K562 (cell line): ENCODE results near the gene CCR7. TPM values are rescaled to one million over a fixed set of nuclear protein-coding genes. Genes with fewer than 3 reads are reported as not detected.

Experiments used
- ATAC-seq: fragments of 200-7000 bp; cut with Tn5 transposase; 3 replicates; pipeline ENCODE4 v1.9.1; 2020; ENCODE audit warnings: moderate library complexity
- BruUV-seq: library from RNA; stranded (reverse); fragments of 400-500 nt; replicated peaks from 2 replicates; lab custom pipeline; 2021; lab: Mats Ljungman, UMichigan
- CTCF ChIA-PET: fragments of 300-600 bp; formaldehyde crosslinking; extraction: SDS; loops from one replicate; lab custom pipeline; 2021; ENCODE audit warnings: low intra/inter-chr PET ratio; lab: Yijun Ruan, JAX
- POLR2A ChIA-PET: fragments of 300-600, 350-650 bp; sonication (Branson Sonifier 250); formaldehyde crosslinking; extraction: SDS; loops from one replicate; lab custom pipeline; 2021; ENCODE audit warnings: antibody characterized with exemption, inconsistent platforms; lab: Yijun Ruan, JAX
- DNase-seq, 4 experiments: peaks; one replicate each; pipeline versions ENCODE4 v3.0.0 to v3.0.0-alpha.2; 2011 to 2018; ENCODE audit warnings: low spot score in 3 of 4, mixed read lengths in 3 of 4; ENCODE audit errors: extremely low read depth in 1 of 4
- FAIRE-seq: peaks from 2 replicates; lab custom pipeline; 2011; peaks lifted over from hg19 to GRCh38; lab: Jason Lieb, UNC
- H2AFZ ChIP-seq: 2 replicates; pipeline ENCODE4 v1.6.0; 2011; ENCODE audit warnings: low read depth, low read length, control low read depth, inconsistent platforms
- H3K27ac ChIP-seq: fragments of 200-600 bp; 3 replicates; pipeline ENCODE4 v1.8.0; 2011; ENCODE audit warnings: low read depth, mild to moderate bottlenecking, control low read depth, inconsistent platforms, low read length, moderate library complexity, mixed read lengths; ENCODE audit errors: extremely low read depth
- H3K27me3 ChIP-seq, 2 experiments: fragments of 300-600 bp in 1 of 2; 2 replicates in 1 of 2; 3 replicates in 1 of 2; pipeline versions ENCODE4 v1.6.0 to v1.8.0; 2011; ENCODE audit warnings: inconsistent platforms in 2 of 2, low read length in 2 of 2, mild to moderate bottlenecking in 1 of 2, mixed read lengths in 1 of 2, moderate library complexity in 1 of 2; ENCODE audit not compliant: control insufficient read depth in 2 of 2, insufficient read depth in 2 of 2
- H3K36me3 ChIP-seq: fragments of 300-600 bp; 3 replicates; pipeline ENCODE4 v1.8.0; 2011; ENCODE audit warnings: mild to moderate bottlenecking, low read length, inconsistent platforms; ENCODE audit not compliant: control insufficient read depth, insufficient read depth
- H3K4me1 ChIP-seq, 2 experiments: fragments of 200-600 bp in 1 of 2; replicated peaks in 1 of 2; 2 replicates in 1 of 2; 3 replicates in 1 of 2; pipeline versions ENCODE4 v1.5.1 to v1.8.0; 2011; ENCODE audit warnings: inconsistent platforms in 2 of 2, low read length in 2 of 2, mild to moderate bottlenecking in 1 of 2, mixed read lengths in 1 of 2, moderate library complexity in 1 of 2; ENCODE audit not compliant: control insufficient read depth in 2 of 2, insufficient read depth in 2 of 2
- H3K4me2 ChIP-seq: 2 replicates; pipeline ENCODE4 v1.6.1; 2011; ENCODE audit warnings: low read length, control low read depth, inconsistent platforms, mixed read lengths; ENCODE audit not compliant: insufficient read depth
- H3K4me3 ChIP-seq: fragments of 200-600 bp; sonication (generic), shearing (Covaris generic); 2 replicates; pipeline ENCODE4 v1.5.1; 2016; ENCODE audit warnings: control low read depth, inconsistent platforms
- H3K79me2 ChIP-seq: fragments of 200-600 bp; 3 replicates; pipeline ENCODE4 v1.8.0; 2011; ENCODE audit warnings: low read length, inconsistent platforms; ENCODE audit not compliant: control insufficient read depth, insufficient read depth
- H3K9ac ChIP-seq, 2 experiments: 2 replicates each; pipeline versions ENCODE4 v1.6.0 to v1.6.1; 2011; ENCODE audit warnings: low read depth in 2 of 2, low read length in 2 of 2, control low read depth in 1 of 2, inconsistent platforms in 1 of 2, mild to moderate bottlenecking in 1 of 2, mixed read lengths in 1 of 2; ENCODE audit not compliant: insufficient read depth in 1 of 2
- H3K9me1 ChIP-seq: one replicate; pipeline ENCODE4 v1.6.0; 2011; ENCODE audit warnings: inconsistent platforms, mild to moderate bottlenecking, low read length, moderate library complexity; ENCODE audit not compliant: control insufficient read depth, insufficient read depth
- H3K9me3 ChIP-seq: replicated peaks from 2 replicates; pipeline ENCODE4 v1.5.1; 2011; ENCODE audit warnings: low read depth, low read length, inconsistent platforms; ENCODE audit not compliant: control insufficient read depth, insufficient read depth
- H4K20me1 ChIP-seq: replicated peaks from 2 replicates; pipeline ENCODE4 v1.6.1; 2011; ENCODE audit warnings: low read length, inconsistent platforms, mixed read lengths; ENCODE audit not compliant: control insufficient read depth, insufficient read depth
- ARID1B ChIP-seq: fragments of 450-650 bp; IDR thresholded peaks from 2 replicates; pipeline ENCODE4 v1.6.1; 2016; ENCODE audit warnings: antibody characterized with exemption, mild to moderate bottlenecking, inconsistent platforms
- CBFA2T3 ChIP-seq: fragments of 450-650 bp; IDR thresholded peaks from 2 replicates; pipeline ENCODE4 v1.6.1; 2017
- CBX3 ChIP-seq, 2 experiments: IDR thresholded peaks; 1 replicate in 1 of 2; 2 replicates in 1 of 2; pipeline ENCODE4 v1.6.1; 2012; ENCODE audit warnings: inconsistent platforms in 2 of 2, low read length in 2 of 2, borderline replicate concordance in 1 of 2, control low read depth in 1 of 2
- TRIM24 ChIP-seq, 2 experiments: fragments of 450-650 bp; IDR thresholded peaks; 2 replicates each; pipeline ENCODE4 v1.6.1; 2016
- ZKSCAN3 ChIP-seq: fragments of 250-450 bp; sonication (Bioruptor Pico); IDR thresholded peaks from 2 replicates; pipeline ENCODE4 v1.4.0; 2020
- ZNF445 ChIP-seq: fragments of 250-450 bp; sonication (Bioruptor Pico); IDR thresholded peaks from 2 replicates; pipeline ENCODE4 v1.4.0; 2020; ENCODE audit warnings: low read depth, mild to moderate bottlenecking, moderate library complexity
- WGBS: fragments of 100-300 bp; shearing (Covaris generic); methylation state at CpG from one replicate; pipeline ENCODE4 v1.1.6; 2016; ENCODE audit warnings: low coverage, mixed read lengths; ENCODE audit not compliant: insufficient coverage; ENCODE audit errors: missing lambda C conversion rate; 5-methylcytosine and 5-hydroxymethylcytosine counted together
- in situ Hi-C: fragments of 300-500 bp; cut with MboI; formaldehyde crosslinking; loops from 4 replicates; pipeline ENCODE4 v1.15.0; 2018; ENCODE audit warnings: inconsistent platforms, mixed read lengths
- intact Hi-C: fragments of 100-400 bp; cut with micrococcal nuclease; formaldehyde crosslinking; loops from 2 replicates; pipeline ENCODE4 v1.14.2; 2022
- polyA plus RNA-seq, 8 experiments: library from polyadenylated mRNA; depleted of rRNA in 4 of 8; stranded (reverse) in 5 of 8; unstranded in 3 of 8; fragments of >200 nt; fragmentation: Nextera tagmentation in 2 of 8; fragmentation: Illumina TruSeq in 1 of 8; extraction: Ambion mirVana in 2 of 8; extraction: Trizol in 1 of 8; gene quantifications; 2 replicates each; pipeline versions ENCODE4 v1.2.1 to v1.2.3, GENCODE V29; 2011 to 2014; ENCODE audit warnings: inconsistent platforms in 1 of 8, missing spikeins in 1 of 8
- total RNA-seq, 7 experiments: library from RNA; depleted of rRNA in 6 of 7; stranded (reverse); fragments of >200 nt in 6 of 7; fragmentation: Illumina TruSeq in 2 of 7; extraction: Trizol in 2 of 7; gene quantifications; 2 replicates each; pipeline versions ENCODE4 v1.2.1 to v1.2.3, GENCODE V29; 2011 to 2021; ENCODE audit warnings: low replicate concordance in 1 of 7

Gene CCR7
- total and polyA plus RNA-seq, 9 of the 15 experiments (the other 6 are each of a cell fraction or from before 2014, with no cell fraction given) = 0.14 to 1.4 (median 0.56) TPM

DNA sequence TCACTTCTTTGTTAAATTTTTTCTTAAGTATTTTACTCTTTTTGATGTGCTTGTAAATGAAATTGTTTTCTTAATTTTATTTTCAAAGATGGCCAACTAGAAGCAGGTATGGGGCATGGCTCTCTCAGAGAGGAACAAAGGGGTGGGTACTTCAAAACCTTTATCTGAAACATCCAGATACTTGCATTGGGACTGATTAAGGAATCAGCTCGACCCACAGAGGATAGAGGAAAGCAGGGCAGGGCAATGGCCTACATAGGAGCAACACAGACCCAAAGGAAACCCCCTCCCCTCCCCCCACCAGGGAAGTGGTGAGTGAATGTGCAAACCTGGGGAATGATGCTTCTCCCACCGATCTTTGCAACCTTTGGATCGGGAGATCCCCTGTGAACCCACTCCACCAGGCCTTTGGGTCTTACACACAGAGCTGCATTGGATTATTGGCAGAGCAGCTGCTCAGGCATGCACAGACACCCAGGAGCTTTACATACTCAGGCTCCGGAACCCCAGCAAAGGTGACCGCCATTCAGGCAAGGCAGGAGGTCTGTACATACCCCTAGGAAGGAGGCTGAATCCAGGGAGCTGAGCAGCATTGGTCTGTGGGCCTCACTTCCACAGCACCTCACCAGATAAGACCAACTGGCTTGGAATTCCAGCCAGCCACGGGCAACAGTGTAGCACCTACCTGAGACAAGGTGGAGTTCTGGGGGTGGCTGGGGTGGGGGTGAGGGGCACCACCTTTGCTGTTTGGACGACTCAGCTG, 3.0 kb upstream of the CCR7 start (continued):
- TF ChIP-seq ARID1B = peak; percentile 57; the same call in 1 of the 2 replicates
- peak; percentile 70 for TF ChIP-seq CBFA2T3
- TF ChIP-seq, all 486 proteins: peak for 6

DNA sequence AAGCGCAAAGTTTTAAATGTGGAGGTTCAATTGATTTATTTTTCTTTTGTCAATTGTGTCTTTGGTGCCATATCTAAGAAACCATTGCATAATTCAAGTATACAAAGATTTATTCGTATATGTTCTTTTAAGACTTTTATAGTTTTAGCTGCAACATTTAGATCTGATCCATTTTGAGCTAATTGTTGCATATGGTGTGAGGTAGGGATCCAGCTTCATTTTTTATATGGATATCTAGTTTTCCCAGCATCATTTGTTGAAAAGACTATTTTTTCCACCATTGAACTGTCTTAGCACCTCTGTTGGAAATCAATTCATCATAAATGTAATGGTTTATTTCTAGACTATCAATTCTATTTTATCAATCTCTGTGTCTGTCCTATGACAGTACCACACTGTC, 2.1 kb upstream of the CCR7 start:
- H3K36me3 ChIP-seq = no peaks in the 10 kb centered on the region
- peaks cover 2 to 12% of the 10 kb centered on the region in 2 experiments; a peak in 1 of 5 replicates for H3K27me3 ChIP-seq
- no peak overlapping the region for H3K4me3 ChIP-seq
- no peaks in the 10 kb centered on the region for H3K9me1 ChIP-seq
- ChIA-PET POLR2A (interaction anchor here (1.3 kb wide), 1 partner anchor 10 kb away, joined by 4 read pairs; no protein-coding TSS in a partner anchor), CTCF (no interaction called here)
- ATAC-seq (no peak), DNase-seq (no peak), FAIRE-seq (no peak)
- H3K9me3 ChIP-seq = peaks cover 6% of the 10 kb centered on the region
- intact Hi-C loops = no loop called here
- TF ChIP-seq CBX3 (IDR thresholded peaks at IDR 0.05; ENCODE audit: borderline replicate concordance in 1 of 2, low read length in 2 of 2) (peak in 1 of 2 experiments; percentile 76; a peak in 1 of 3 replicates), TRIM24 (IDR thresholded peaks at IDR 0.05) (peak in 1 of 2 experiments; percentile 24; a peak in 1 of 4 replicates), ZKSCAN3 (CRISPR knock-in tag) (no peak), ZNF445 (CRISPR knock-in tag) (no peak)
- WGBS = 48% methylated on average over 2 of the region's 2 CpGs
- peaks cover 7 to 8% of the 10 kb centered on the region in 2 experiments; a peak in 3 of 5 replicates for H3K4me1 ChIP-seq
- H3K79me2 ChIP-seq = no peaks in the 10 kb centered on the region
- no peak overlapping the region for H3K4me2 ChIP-seq
- BruUV-seq = no TSS peak
- no peaks in the 10 kb centered on the region for H4K20me1 ChIP-seq
- H3K27ac ChIP-seq = no peak overlapping the region
- no peak overlapping the region for H2AFZ ChIP-seq
- in situ Hi-C loops = no loop called here
- no peak overlapping the region for H3K9ac ChIP-seq
